HG03135 (cell line): ENCODE measurements around the gene TUSC2.
"Not testable (repeated sequence)": the region's sequence is repeated elsewhere in the genome, so short reads cannot be mapped to it uniquely, and the experiment has no call there.

Experiments
- ATAC-seq: cut with Tn5 transposase; IDR thresholded peaks from one replicate; pipeline ENCODE4 v1.9.1; 2021; ENCODE audit warnings: mild to moderate bottlenecking, moderate library complexity; ENCODE audit not compliant: unreplicated experiment

The TUSC2 gene

GRCh38 chr3:50297384-50297775 is 30.6 kb downstream of the TUSC2 start:
- no peak for ATAC-seq

GRCh38 chr3:50296721-50297383 is 31.2 kb downstream of the TUSC2 start:
- ATAC-seq: no peak

GRCh38 chr3:50295553-50296431 is 32.2 kb downstream of the TUSC2 start:
- ATAC-seq: no peak

- ATAC-seq: no peak
Measured at GRCh38 chr3:50294492-50295403, 33.3 kb downstream of the TUSC2 start.

- ATAC-seq: no peak
Measured at GRCh38 chr3:50294089-50294488, 33.9 kb downstream of the TUSC2 start.

GRCh38 chr3:50293079-50293801 is 34.8 kb downstream of the TUSC2 start:
- no peak for ATAC-seq

- peak; percentile 93 for ATAC-seq
Measured at GRCh38 chr3:50292159-50293078, 35.6 kb downstream of the TUSC2 start, which contains the start of gene IFRD2. IFRD2 (minus strand) TSS chr3:50292429; CDS start chr3:50292274, 155 bp downstream.

- no peak for ATAC-seq
Measured at GRCh38 chr3:50290161-50290641, 37.8 kb downstream of the TUSC2 start.

- no peak for ATAC-seq
Measured at GRCh38 chr3:50289130-50289529, 38.9 kb downstream of the TUSC2 start.

GRCh38 chr3:50288387-50289007 is 39.5 kb downstream of the TUSC2 start:
- ATAC-seq: no peak

- no peak for ATAC-seq
Measured at GRCh38 chr3:50287262-50287661, 40.8 kb downstream of the TUSC2 start.

GRCh38 chr3:50286322-50287227 is 41.4 kb downstream of the TUSC2 start:
- ATAC-seq: no peak

GRCh38 chr3:50284121-50284520 is 43.9 kb downstream of the TUSC2 start:
- ATAC-seq: not testable (repeated sequence)

GRCh38 chr3:50279255-50280016 is 48.6 kb downstream of the TUSC2 start:
- ATAC-seq: no peak

GRCh38 chr3:50278880-50279224 is 49.2 kb downstream of the TUSC2 start, which contains the start of gene LSMEM2:
LSMEM2 (plus strand) TSS chr3:50279087; CDS start chr3:50279114, 27 bp downstream.
- no peak for ATAC-seq

- ATAC-seq: no peak
Measured at GRCh38 chr3:50278123-50278879, 49.7 kb downstream of the TUSC2 start.
